Inflammatory macrophage treated with lipopolysaccharide for 1 hour (primary cell): ENCODE data around the gene CNTN6.

ENCODE experiments used
- DNase-seq, 2 donors: peaks; one replicate each; pipeline ENCODE4 v3.0.0-alpha.2; 2020 to 2022

Gene CNTN6

GRCh38 chr3:1183320-1184048 lies 90.7 kb downstream of the CNTN6 start:
- no peak for DNase-seq

GRCh38 chr3:1190569-1190968 lies 97.7 kb downstream of the CNTN6 start:
- DNase-seq, result no peak

DNA sequence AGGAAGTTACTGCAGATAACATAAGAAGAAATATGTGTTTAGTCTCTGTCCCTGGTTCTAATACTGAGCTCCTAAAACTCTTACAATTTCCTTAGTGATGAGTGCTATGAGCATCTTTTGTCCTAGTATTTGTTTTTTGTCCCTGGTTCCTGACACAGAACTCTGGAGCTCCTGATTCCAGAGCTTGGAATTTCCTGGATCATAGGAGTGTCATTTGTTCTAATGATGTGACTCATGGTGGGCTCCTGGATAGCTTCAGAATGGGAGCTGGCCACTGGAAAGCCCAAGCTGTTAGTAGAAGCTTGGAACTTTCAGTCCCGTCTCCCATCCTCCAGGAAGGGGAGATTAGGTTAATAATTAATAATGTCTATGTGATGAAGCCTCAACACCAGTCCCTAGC lies 98.2 kb downstream of the CNTN6 start:
- DNase-seq, result no peak

DNA sequence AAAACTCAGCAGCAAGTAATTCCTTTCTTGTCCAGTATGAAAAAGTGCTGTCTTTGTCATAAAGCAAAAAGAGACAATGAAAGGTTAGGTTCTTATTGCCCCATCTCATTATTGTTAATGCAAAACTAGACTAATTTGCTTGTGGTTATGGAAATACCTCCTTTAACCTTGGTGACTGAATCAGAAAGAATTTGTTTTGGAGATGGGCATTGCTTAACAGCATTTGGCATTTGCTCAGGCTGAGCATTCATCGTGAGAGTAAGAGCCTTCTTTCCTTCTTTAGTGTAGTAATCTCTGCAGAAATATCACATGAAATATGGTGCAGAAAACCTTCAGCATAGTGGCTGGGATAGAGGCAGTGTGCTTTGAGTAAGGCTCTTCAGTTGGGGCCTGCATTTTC lies 103.1 kb downstream of the CNTN6 start:
- no peak for DNase-seq

GRCh38 chr3:1197051-1197450 lies 104.2 kb downstream of the CNTN6 start:
- no peak for DNase-seq

GRCh38 chr3:1200371-1200770 lies 107.5 kb downstream of the CNTN6 start:
- DNase-seq, result no peak

DNA sequence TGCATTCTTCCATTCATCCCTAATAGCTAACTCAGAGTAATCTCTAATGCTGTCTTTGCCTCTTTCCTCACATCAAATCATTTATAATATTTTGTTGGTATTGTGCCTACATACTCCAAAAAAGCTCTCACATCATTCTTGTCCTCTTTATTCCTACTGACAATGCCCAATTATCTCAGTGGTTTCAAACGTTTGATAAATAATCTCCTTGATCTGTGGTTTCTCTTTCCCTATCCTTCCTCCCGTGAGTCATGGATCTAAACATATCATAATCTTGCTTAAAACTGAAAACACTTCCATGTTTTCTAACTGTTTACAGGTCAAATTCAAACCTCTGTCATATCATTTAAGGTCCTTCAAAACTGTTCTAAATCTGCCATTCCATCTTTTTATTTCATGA lies 115.1 kb downstream of the CNTN6 start:
- DNase-seq, result no peak

GRCh38 chr3:1214933-1215332 lies 122.1 kb downstream of the CNTN6 start:
- no peak for DNase-seq

GRCh38 chr3:1216856-1217255 lies 124.0 kb downstream of the CNTN6 start:
- no peak for DNase-seq

DNA sequence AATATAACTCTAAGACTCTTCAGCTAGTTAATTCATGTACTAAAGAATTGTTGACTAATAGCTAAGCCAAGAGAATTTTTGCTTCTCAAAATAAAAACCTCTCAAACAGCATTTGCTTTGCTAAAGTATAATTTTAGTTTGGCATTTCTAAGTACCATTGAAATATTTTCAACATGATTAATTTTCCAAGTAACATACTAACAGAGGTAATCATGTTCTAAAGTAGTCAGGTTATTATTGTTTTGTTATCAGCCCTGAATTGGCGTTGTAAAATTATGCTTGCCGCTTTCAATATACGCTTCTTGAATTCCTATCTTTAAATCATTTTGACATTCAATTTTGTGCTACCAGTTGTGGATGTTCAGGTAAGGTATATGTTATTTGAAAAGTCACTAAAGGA lies 134.3 kb downstream of the CNTN6 start:
- no peak for DNase-seq

DNA sequence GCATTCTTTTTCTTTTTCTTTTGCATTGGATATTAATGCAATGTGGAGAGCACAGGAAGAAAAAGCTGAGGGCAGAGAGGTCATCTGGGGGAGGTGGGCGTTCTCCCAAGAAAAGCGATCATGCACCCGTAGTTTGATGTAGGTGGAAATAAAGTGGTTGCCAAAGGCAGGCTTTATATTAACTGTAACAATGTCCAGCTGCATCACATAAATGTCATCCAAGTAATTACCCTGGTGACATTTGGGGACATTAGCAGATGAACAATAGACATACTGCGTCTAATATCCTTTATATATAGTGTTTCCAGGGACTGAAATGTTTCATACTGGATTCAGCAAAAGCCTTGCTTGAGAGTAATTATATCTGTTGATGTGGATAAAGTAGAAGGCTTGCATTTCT lies 135.5 kb downstream of the CNTN6 start:
- no peak for DNase-seq

DNA sequence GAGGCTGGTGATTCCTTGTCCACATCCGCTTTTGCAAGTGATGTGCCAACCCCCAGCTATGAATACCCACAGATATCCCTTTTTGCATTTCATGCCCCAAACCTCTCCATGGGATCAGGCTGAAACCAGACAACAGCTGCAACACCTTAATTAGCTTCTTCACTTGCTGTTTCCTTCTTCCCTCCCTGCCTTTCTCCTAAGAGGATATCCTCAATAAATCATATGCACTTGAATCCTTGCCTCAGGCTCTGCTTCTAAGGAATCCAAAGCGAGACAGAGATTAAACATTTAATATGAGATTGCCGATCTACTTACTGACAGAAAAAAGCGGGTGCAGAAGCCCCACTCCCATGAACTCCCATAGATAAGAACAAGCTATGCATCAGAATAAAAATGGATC lies 138.1 kb downstream of the CNTN6 start:
- no peak for DNase-seq

DNA sequence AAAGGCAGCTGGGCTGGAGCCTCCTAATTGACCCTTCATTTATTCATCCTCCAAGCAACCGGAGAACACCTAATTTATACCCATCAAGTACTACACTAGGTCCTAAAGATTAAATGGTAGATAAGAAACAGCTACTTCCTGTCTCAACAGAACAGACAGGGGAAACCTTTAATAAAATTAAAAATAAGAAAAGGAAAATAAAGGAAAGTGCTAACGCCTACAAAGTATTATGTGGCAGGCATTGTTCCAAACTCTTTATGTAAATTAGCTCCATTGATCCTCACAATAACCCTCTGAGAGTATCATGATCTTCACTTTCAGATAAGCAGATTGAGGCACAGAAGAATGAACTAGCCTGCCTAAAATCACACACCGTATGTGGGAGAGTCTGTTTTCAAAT lies 139.5 kb downstream of the CNTN6 start:
- DNase-seq, result no peak

GRCh38 chr3:1235526-1236120 lies 142.8 kb downstream of the CNTN6 start:
- DNase-seq, result no peak

DNA sequence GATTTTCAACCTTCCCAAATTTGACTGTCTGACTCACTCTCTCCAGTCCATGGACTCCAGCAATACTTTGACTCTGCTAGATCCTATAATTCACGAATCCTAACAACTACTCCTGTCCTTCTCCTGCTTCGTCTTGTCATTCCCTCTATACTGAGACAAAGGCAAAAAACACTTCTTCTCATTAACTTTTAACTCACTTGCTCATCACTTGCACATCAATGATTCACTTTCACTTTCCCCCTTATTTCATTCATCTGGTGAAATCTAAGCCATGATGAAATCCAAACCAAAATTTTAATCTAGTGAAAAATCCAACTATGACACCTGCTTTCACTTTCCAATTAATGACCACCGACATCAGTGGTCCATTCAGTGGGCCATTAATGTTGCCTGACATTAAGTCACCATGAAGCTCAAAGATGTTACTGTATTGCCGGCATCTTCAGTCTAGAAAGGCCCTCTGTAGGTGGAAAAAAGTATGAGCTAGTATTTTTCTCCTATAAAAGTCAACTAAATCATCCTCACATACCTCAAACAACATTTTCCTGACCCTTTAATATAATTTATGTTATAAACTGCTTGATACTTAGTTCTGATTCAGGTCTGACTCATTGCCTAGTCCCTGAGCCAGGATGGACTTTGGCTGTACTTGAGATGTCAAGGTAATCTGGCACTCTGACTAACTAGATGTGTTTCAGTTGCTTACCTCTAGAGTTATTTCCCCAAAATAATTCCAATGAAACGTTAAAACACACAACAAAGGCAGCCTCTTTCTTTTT lies 158.6 kb downstream of the CNTN6 start:
- DNase-seq, result no peak

DNA sequence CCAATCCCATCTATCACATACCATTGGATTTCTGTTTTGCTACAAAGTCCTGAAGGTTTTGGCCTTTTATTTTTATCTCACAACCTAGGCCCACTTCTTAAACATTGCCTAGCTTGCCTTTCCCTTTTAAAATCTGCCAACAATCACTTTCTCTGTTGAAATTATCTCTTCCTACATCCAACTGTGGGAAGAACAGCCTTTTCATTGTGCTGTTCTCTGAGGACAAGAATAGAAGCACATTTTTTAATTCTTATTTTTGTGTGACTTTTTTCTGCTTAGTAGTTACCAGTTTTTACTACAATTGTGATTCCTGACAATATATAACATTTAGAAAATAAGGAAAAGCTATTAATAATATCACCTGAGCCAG lies 159.2 kb downstream of the CNTN6 start:
- no peak for DNase-seq

GRCh38 chr3:1262246-1262645 lies 169.4 kb downstream of the CNTN6 start:
- no peak for DNase-seq

DNA sequence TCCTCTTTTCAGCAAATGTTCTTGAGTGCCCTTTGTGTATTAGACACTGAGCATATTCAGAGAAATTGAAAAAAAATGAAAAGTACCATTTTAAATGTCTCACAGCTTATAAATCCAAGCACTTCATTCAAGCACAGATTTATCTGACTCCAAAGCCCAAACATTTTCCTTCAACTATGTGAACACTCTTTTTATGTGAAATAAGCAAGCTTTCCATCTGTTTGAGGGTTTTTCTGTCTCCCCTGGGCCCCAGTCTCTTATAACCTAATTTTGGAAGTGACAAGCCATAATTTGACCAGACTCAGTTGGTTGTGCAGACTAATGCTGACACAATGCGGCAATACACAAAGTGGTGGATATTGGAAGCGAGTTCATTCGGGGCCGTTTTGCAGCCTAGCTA lies 170.3 kb downstream of the CNTN6 start:
- DNase-seq, result no peak

GRCh38 chr3:1269808-1270207 lies 177.0 kb downstream of the CNTN6 start:
- no peak for DNase-seq

DNA sequence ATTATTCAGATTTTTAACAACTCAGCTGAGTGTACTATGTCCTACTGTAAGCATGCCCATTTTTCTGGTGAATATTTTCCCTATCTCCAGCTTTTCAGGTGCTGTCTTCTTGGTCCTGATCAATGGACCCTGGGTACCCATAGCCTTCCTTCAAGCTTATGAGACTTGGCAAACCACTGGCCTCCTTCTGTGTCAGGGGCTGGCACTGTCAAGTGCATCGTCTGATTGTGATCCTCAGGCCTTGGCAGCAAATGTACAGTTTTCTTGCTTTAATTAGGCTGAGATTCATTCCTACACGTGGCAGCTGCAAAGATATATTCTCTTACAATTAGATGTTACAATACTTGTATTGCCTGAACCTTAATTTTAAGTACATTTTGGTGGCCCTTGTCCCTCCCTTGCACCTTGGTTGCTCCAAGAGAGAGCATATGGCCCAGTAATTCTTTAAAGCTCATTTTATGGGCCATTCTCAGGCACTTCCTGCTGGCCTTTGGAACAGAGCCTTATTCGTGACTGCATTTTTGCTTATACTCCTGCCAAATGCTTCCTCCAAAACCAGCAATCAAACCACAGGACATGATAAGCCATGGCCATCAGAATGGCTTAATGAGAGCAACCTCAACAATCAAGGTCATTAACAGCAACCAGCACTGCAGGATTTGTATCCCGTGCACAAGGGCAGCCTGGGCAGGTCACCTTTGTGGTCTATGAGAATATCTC lies 179.9 kb downstream of the CNTN6 start:
- no peak for DNase-seq

DNA sequence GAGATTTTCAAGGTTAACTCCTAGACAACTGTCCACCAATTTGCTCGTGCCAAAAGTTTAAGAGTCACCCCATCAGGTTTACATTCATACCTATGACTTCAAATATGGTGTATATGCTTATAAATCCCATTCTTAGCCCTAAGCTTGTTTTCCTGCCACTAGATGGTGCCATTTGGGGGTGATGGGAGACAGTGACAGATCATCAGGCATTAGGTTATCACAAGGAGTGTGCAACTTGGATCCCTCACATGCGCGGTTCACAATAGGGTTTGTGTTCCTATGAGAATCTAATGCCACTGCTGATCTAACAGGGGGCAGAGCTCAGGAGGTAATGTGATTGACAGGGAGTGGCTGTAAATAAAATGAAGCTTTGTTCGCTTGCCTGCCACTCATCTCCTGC lies 182.7 kb downstream of the CNTN6 start:
- no peak for DNase-seq

- DNase-seq, result no peak
Observed at GRCh38 chr3:1287815-1288214, 195.0 kb downstream of the CNTN6 start.

DNA sequence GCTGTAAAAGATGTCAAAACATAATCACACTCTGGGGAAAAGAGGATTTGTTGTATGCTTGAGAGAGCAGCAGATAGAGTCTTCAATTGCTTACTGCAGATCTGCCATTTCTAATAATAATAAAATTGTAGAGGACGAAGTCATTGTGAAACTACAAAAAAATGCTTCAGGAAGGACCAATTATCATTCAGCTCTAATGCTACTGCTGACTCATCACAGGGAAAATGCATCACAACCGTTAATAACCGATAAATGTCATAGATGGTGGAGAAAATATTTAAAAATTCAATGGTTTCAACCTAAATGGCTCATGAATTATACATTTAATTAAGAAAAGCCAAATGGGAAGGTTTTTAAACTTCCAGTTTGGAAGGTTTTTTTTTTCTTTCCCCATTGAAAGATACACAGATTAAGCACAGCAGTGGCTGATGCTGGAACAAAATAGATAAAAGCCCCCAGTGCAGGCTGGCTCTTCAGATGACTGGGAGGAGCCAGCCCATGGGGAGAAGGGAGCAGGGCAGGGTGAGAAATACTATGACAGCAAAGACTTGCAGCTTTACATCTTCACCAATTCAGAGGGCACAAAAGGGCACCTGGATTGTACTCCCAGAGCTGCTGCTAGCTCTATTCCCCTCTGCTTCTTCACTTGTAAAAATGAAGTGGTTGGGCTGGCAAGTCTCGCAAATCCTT lies 196.1 kb downstream of the CNTN6 start:
- no peak for DNase-seq
